BJ (cell line): Measurements from ENCODE around the gene UGGT2. TPM values are rescaled to one million over a fixed set of nuclear protein-coding genes. Genes with fewer than 3 reads are reported as not detected.
"Not testable (repeated sequence)": the region's sequence is repeated elsewhere in the genome, so short reads cannot be mapped to it uniquely, and the experiment has no call there.

Source experiments
- CTCF ChIA-PET: fragments of 350-600 bp; formaldehyde crosslinking; extraction: SDS; loops from one replicate; lab custom pipeline; 2021; ENCODE audit warnings: antibody characterized with exemption, inconsistent platforms; lab: Yijun Ruan, JAX
- POLR2A ChIA-PET: fragments of 300-600 bp; sonication (Branson Sonifier 250); formaldehyde crosslinking; extraction: SDS; loops from one replicate; lab custom pipeline; 2021; ENCODE audit warnings: antibody characterized with exemption; lab: Charles Lee
- DNase-seq: peaks from one replicate; pipeline ENCODE4 v3.0.0-alpha.2; 2011; ENCODE audit warnings: low read depth
- H3K27me3 ChIP-seq: 2 replicates; pipeline ENCODE4 v1.6.0; 2011; ENCODE audit warnings: low read length; ENCODE audit not compliant: control insufficient read depth, insufficient read depth
- H3K36me3 ChIP-seq: 2 replicates; pipeline ENCODE4 v1.5.1; 2011; ENCODE audit warnings: low read length; ENCODE audit not compliant: control insufficient read depth, insufficient read depth
- H3K4me3 ChIP-seq: 2 replicates; pipeline ENCODE4 v1.5.1; 2011; ENCODE audit warnings: low read depth, mild to moderate bottlenecking, control low read depth, low read length
- CTCF ChIP-seq: IDR thresholded peaks from 2 replicates; pipeline ENCODE4 v1.5.1; 2011; ENCODE audit warnings: low read depth, mild to moderate bottlenecking, control low read depth, inconsistent platforms, low read length, moderate library complexity; ENCODE audit not compliant: insufficient read depth
- polyA plus RNA-seq: library from polyadenylated mRNA; depleted of rRNA; stranded (reverse); fragments of >200 nt; gene quantifications from 2 replicates; pipeline ENCODE4 v1.2.3, GENCODE V29; 2011

UGGT2 gene
- polyA plus RNA-seq, 1 experiment, result 20.2 TPM

- CTCF ChIA-PET, result interaction anchor here (1.6 kb wide), 2 partner anchors 29 to 35 kb away, joined by 3 to 5 read pairs; no protein-coding TSS in a partner anchor
- Histone ChIP-seq H3K27me3 (no peaks in the 10 kb centered on the region), H3K36me3 (no peaks in the 10 kb centered on the region), H3K4me3 (no peak overlapping the region)
- TF ChIP-seq CTCF, result no peak
- DNase-seq, result no peak
- POLR2A ChIA-PET, result no interaction called here
These were observed 190.8 kb downstream of the UGGT2 start for GRCh38 chr13:95862408-95862807.

GRCh38 chr13:95861296-95861695 is 191.9 kb downstream of the UGGT2 start:
- no peak for TF ChIP-seq CTCF
- H3K4me3 ChIP-seq, result no peak overlapping the region
- no peaks in the 10 kb centered on the region for H3K27me3 ChIP-seq
- DNase-seq, result no peak
- ChIA-PET POLR2A (no interaction called here), CTCF (interaction anchor here (1.0 to 1.6 kb wide), 3 partner anchors 27 to 325 kb away, joined by 3 to 5 read pairs (median 4); no protein-coding TSS in a partner anchor)
- H3K36me3 ChIP-seq, result no peaks in the 10 kb centered on the region

GRCh38 chr13:95858286-95859075 is 194.7 kb downstream of the UGGT2 start:
- no peak for DNase-seq
- H3K36me3 ChIP-seq, result no peaks in the 10 kb centered on the region; the same call in 1 of the 2 replicates
- ChIA-PET CTCF (interaction anchor here (0.5 to 3.9 kb wide), 3 partner anchors 24 to 234 kb away, joined by 3 to 13 read pairs (median 3); no protein-coding TSS in a partner anchor), POLR2A (no interaction called here)
- no peaks in the 10 kb centered on the region for H3K27me3 ChIP-seq
- H3K4me3 ChIP-seq, result no peak overlapping the region
- no peak for TF ChIP-seq CTCF

GRCh38 chr13:95845656-95846055 is 207.5 kb downstream of the UGGT2 start:
- CTCF ChIA-PET, POLR2A ChIA-PET, H3K36me3 ChIP-seq, H3K4me3 ChIP-seq, DNase-seq, H3K27me3 ChIP-seq: not testable (repeated sequence)

GRCh38 chr13:95842898-95843297 is 210.3 kb downstream of the UGGT2 start:
- no peak for DNase-seq
- Histone ChIP-seq H3K36me3 (no peaks in the 10 kb centered on the region), H3K27me3 (no peaks in the 10 kb centered on the region), H3K4me3 (no peak overlapping the region)
- ChIA-PET POLR2A (no interaction called here), CTCF (interaction anchor here (0.8 to 2.6 kb wide), 2 partner anchors 9 to 219 kb away, joined by 3 to 11 read pairs; no protein-coding TSS in a partner anchor)
- TF ChIP-seq CTCF, result no peak

GRCh38 chr13:95841894-95842293 is 211.3 kb downstream of the UGGT2 start:
- Histone ChIP-seq H3K36me3 (no peaks in the 10 kb centered on the region), H3K27me3 (no peaks in the 10 kb centered on the region), H3K4me3 (no peak overlapping the region)
- DNase-seq, result no peak
- CTCF ChIA-PET, result no interaction called here
- POLR2A ChIA-PET, result no interaction called here
- no peak for TF ChIP-seq CTCF
